Subcutaneous abdominal adipose tissue (tissue), 5 donors: Measurements from ENCODE around the gene CCDC54.
"Not testable (repeated sequence)": the region's sequence is repeated elsewhere in the genome, so short reads cannot be mapped to it uniquely, and the experiment has no call there.

Source experiments
- H3K27ac ChIP-seq: one replicate; pipeline ENCODE4 v1.7.0; 2013; ENCODE audit warnings: low read depth, mild to moderate bottlenecking, inconsistent platforms, low read length, moderate library complexity
- H3K27me3 ChIP-seq, 5 donors: one replicate each; pipeline ENCODE4 v1.7.0; 2013; ENCODE audit warnings: low read length in 5 of 5, inconsistent platforms in 1 of 5; ENCODE audit not compliant: control insufficient read depth in 5 of 5, insufficient read depth in 4 of 5
- H3K36me3 ChIP-seq, 5 donors: one replicate each; pipeline ENCODE4 v1.7.0; 2013; ENCODE audit warnings: low read length in 5 of 5; ENCODE audit not compliant: control insufficient read depth in 5 of 5, insufficient read depth in 5 of 5
- H3K4me1 ChIP-seq, 5 donors: one replicate each; pipeline ENCODE4 v1.7.0; 2013; ENCODE audit warnings: low read length in 5 of 5, mild to moderate bottlenecking in 3 of 5, moderate library complexity in 1 of 5; ENCODE audit not compliant: control insufficient read depth in 5 of 5, insufficient read depth in 5 of 5
- H3K4me3 ChIP-seq, 5 donors: one replicate each; pipeline ENCODE4 v1.7.0; 2013; ENCODE audit warnings: low read length in 5 of 5, low read depth in 1 of 5
- H3K9ac ChIP-seq, 5 donors: one replicate each; pipeline ENCODE4 v1.7.0; 2013; ENCODE audit warnings: low read length in 5 of 5, mild to moderate bottlenecking in 4 of 5, moderate library complexity in 3 of 5
- H3K9me3 ChIP-seq, 5 donors: one replicate each; pipeline ENCODE4 v1.7.0; 2013; ENCODE audit warnings: low read length in 5 of 5; ENCODE audit not compliant: control insufficient read depth in 5 of 5
- donor health status: healthy.
- donor health status: healthy.
- donor health status: healthy.
- donor health status: healthy.
- donor health status: healthy.

CCDC54 gene

GRCh38 chr3:107377151-107377550 is at the start of gene CCDC54:
Gene CCDC54 (plus strand): TSS chr3:107377439. CDS start chr3:107377588, 149 bp downstream.
- no peak within 1 kb of the TSS for H3K4me3 ChIP-seq
- no peaks in the 10 kb centered on the region for H3K9me3 ChIP-seq
- H3K9ac ChIP-seq, result no peak within 1 kb of the TSS

GRCh38 chr3:107328069-107328468 is 49.2 kb upstream of the CCDC54 start:
- Histone ChIP-seq H3K4me3 (no peak overlapping the region), H3K27ac (no peak overlapping the region), H3K9ac (no peak overlapping the region), H3K9me3 (no peaks in the 10 kb centered on the region), H3K36me3 (no peaks in the 10 kb centered on the region), H3K4me1 (no peaks in the 10 kb centered on the region), H3K27me3 (no peaks in the 10 kb centered on the region)

More at GRCh38 chr3:107377151-107377550, at the start of gene CCDC54:
- Histone ChIP-seq H3K27me3 (no peaks in the 10 kb centered on the region), H3K36me3 (no peaks in the 10 kb centered on the region), H3K27ac (no peak within 1 kb of the TSS), H3K4me1 (no peaks in the 10 kb centered on the region)

- Histone ChIP-seq H3K4me1 (no peaks in the 10 kb centered on the region), H3K36me3 (no peaks in the 10 kb centered on the region), H3K9ac (no peak overlapping the region), H3K4me3 (no peak overlapping the region), H3K27ac (no peak overlapping the region), H3K9me3 (no peaks in the 10 kb centered on the region), H3K27me3 (no peaks in the 10 kb centered on the region)
Observed at GRCh38 chr3:107329088-107329487, 48.2 kb upstream of the CCDC54 start.

GRCh38 chr3:107339690-107340089 is 37.5 kb upstream of the CCDC54 start:
- H3K9ac ChIP-seq, H3K27ac ChIP-seq, H3K36me3 ChIP-seq, H3K4me3 ChIP-seq, H3K4me1 ChIP-seq, H3K9me3 ChIP-seq, H3K27me3 ChIP-seq: not testable (repeated sequence)

GRCh38 chr3:107344722-107345121 is 32.5 kb upstream of the CCDC54 start:
- Histone ChIP-seq H3K4me3 (no peak overlapping the region), H3K9ac (no peak overlapping the region), H3K36me3 (no peaks in the 10 kb centered on the region), H3K4me1 (no peaks in the 10 kb centered on the region), H3K9me3 (no peaks in the 10 kb centered on the region), H3K27ac (no peak overlapping the region), H3K27me3 (no peaks in the 10 kb centered on the region)

GRCh38 chr3:107345822-107346405 is 31.3 kb upstream of the CCDC54 start:
- no peak overlapping the region for H3K4me3 ChIP-seq
- H3K36me3 ChIP-seq, result no peaks in the 10 kb centered on the region
- no peaks in the 10 kb centered on the region for H3K4me1 ChIP-seq
- no peak overlapping the region for H3K9ac ChIP-seq
- no peaks in the 10 kb centered on the region for H3K27me3 ChIP-seq
- no peak overlapping the region for H3K27ac ChIP-seq
- H3K9me3 ChIP-seq, result no peaks in the 10 kb centered on the region

- H3K27me3 ChIP-seq, result no peaks in the 10 kb centered on the region
- H3K9ac ChIP-seq, result no peak overlapping the region
- H3K36me3 ChIP-seq, result no peaks in the 10 kb centered on the region
- H3K9me3 ChIP-seq, result no peaks in the 10 kb centered on the region
- H3K4me3 ChIP-seq, result no peak overlapping the region
- no peak overlapping the region for H3K27ac ChIP-seq
- no peaks in the 10 kb centered on the region for H3K4me1 ChIP-seq
Observed at GRCh38 chr3:107346564-107346963, 30.7 kb upstream of the CCDC54 start.

- Histone ChIP-seq H3K36me3 (no peaks in the 10 kb centered on the region), H3K27me3 (no peaks in the 10 kb centered on the region), H3K27ac (no peak overlapping the region), H3K9me3 (no peaks in the 10 kb centered on the region), H3K9ac (no peak overlapping the region), H3K4me3 (no peak overlapping the region), H3K4me1 (no peaks in the 10 kb centered on the region)
Observed at GRCh38 chr3:107347751-107348150, 29.5 kb upstream of the CCDC54 start.

- no peak overlapping the region for H3K27ac ChIP-seq
- H3K4me1 ChIP-seq, result no peaks in the 10 kb centered on the region
Observed at GRCh38 chr3:107356706-107357105, 20.5 kb upstream of the CCDC54 start.

GRCh38 chr3:107361633-107362032 is 15.6 kb upstream of the CCDC54 start:
- Histone ChIP-seq H3K9ac (no peak overlapping the region), H3K27ac (no peak overlapping the region), H3K4me3 (no peak overlapping the region), H3K36me3 (no peaks in the 10 kb centered on the region), H3K4me1 (no peaks in the 10 kb centered on the region), H3K27me3 (no peaks in the 10 kb centered on the region), H3K9me3 (no peaks in the 10 kb centered on the region)

More at GRCh38 chr3:107356706-107357105, 20.5 kb upstream of the CCDC54 start:
- H3K36me3 ChIP-seq, result no peaks in the 10 kb centered on the region
- no peaks in the 10 kb centered on the region for H3K27me3 ChIP-seq
- H3K4me3 ChIP-seq, result no peak overlapping the region
- H3K9me3 ChIP-seq, result no peaks in the 10 kb centered on the region
- H3K9ac ChIP-seq, result no peak overlapping the region

GRCh38 chr3:107365051-107365450 is 12.2 kb upstream of the CCDC54 start:
- Histone ChIP-seq H3K4me3 (no peak overlapping the region), H3K27ac (no peak overlapping the region), H3K4me1 (no peaks in the 10 kb centered on the region), H3K9ac (no peak overlapping the region), H3K27me3 (no peaks in the 10 kb centered on the region), H3K36me3 (no peaks in the 10 kb centered on the region), H3K9me3 (no peaks in the 10 kb centered on the region)
